OCI-LY1 (cell line): ENCODE measurements around the gene RRAGC.

Source experiments
- EZH2 ChIP-seq: fragments of 200-600 bp; sonication (generic), shearing (Covaris generic); IDR thresholded peaks from 2 replicates; pipeline ENCODE4 v1.8.0; 2017; ENCODE audit warnings: borderline replicate concordance, mixed run types, mild to moderate bottlenecking, antibody characterized with exemption, low read length, moderate library complexity, mixed read lengths
- TF ChIP-seq, protein P1 (sequence below): fragments of 200-600 bp; sonication (generic), shearing (Covaris generic); IDR thresholded peaks from 2 replicates; pipeline ENCODE4 v1.5.1; 2017; ENCODE audit warnings: mild to moderate bottlenecking, antibody characterized with exemption, low read length, moderate library complexity, mixed read lengths

DNA sequence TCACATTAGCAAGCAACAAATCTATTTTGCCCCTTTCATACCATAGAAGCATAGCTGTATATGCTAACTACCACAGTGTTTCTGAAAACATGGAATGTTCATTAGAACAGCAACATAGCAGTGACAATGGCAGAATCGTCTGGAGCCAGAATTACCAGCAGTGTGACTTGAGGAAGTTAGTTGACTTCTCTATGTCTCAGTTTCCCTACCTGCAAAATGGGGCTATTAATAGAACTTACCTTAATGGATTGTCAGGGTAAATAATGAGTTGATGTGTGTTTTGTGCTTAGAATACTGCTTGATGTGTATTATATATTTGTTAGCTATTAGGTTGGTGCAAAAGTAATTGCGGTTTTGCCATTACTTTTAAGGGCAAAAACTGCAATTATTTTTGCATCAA, 36.6 kb upstream of the RRAGC start:
- TF ChIP-seq, protein P1, sequence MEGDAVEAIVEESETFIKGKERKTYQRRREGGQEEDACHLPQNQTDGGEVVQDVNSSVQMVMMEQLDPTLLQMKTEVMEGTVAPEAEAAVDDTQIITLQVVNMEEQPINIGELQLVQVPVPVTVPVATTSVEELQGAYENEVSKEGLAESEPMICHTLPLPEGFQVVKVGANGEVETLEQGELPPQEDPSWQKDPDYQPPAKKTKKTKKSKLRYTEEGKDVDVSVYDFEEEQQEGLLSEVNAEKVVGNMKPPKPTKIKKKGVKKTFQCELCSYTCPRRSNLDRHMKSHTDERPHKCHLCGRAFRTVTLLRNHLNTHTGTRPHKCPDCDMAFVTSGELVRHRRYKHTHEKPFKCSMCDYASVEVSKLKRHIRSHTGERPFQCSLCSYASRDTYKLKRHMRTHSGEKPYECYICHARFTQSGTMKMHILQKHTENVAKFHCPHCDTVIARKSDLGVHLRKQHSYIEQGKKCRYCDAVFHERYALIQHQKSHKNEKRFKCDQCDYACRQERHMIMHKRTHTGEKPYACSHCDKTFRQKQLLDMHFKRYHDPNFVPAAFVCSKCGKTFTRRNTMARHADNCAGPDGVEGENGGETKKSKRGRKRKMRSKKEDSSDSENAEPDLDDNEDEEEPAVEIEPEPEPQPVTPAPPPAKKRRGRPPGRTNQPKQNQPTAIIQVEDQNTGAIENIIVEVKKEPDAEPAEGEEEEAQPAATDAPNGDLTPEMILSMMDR = no peak
- TF ChIP-seq EZH2 = no peak
